Chondrocyte (in vitro differentiated cells): ENCODE data around the gene NOC4L. TPM values are rescaled to one million over a fixed set of nuclear protein-coding genes. Genes with fewer than 3 reads are reported as not detected.
"Not testable (repeated sequence)": the region's sequence is repeated elsewhere in the genome, so short reads cannot be mapped to it uniquely, and the experiment has no call there.

ENCODE experiments used
- DNase-seq: peaks from one replicate; pipeline ENCODE4 v3.0.0; 2021; ENCODE audit warnings: mixed read lengths, low spot score
- H3K27ac Mint-ChIP-seq: one replicate; pipeline ENCODE4 v1.8.0; 2021; ENCODE audit warnings: mild to moderate bottlenecking, moderate library complexity, mixed read lengths; ENCODE audit not compliant: unreplicated experiment
- H3K27me3 Mint-ChIP-seq: 2 replicates; pipeline ENCODE4 v1.8.0; 2021; ENCODE audit warnings: low read depth, mixed read lengths
- H3K36me3 Mint-ChIP-seq: 2 replicates; pipeline ENCODE4 v1.8.0; 2021; ENCODE audit warnings: low read depth, mixed read lengths
- H3K4me1 Mint-ChIP-seq: 2 replicates; pipeline ENCODE4 v1.8.0; 2021; ENCODE audit warnings: low read depth, mild to moderate bottlenecking, mixed read lengths
- H3K4me3 Mint-ChIP-seq: one replicate; pipeline ENCODE4 v1.8.0; 2021; ENCODE audit warnings: mild to moderate bottlenecking, moderate library complexity, mixed read lengths; ENCODE audit not compliant: unreplicated experiment
- H3K9me3 Mint-ChIP-seq: 2 replicates; pipeline ENCODE4 v1.8.0; 2021; ENCODE audit warnings: low read depth, mixed read lengths
- CTCF ChIP-seq: fragments of 200-600 bp; sonication (generic); IDR thresholded peaks from 2 replicates; pipeline ENCODE4 v1.5.0; 2021; ENCODE audit warnings: antibody characterized with exemption, mild to moderate bottlenecking, moderate library complexity
- total RNA-seq: library from RNA; stranded (reverse); gene quantifications from 3 replicates; pipeline ENCODE4 v1.2.1, GENCODE V29; 2021

NOC4L gene
- total RNA-seq, 1 donor from 2014 or later = 16.0 TPM

- H3K27me3 Mint-ChIP-seq = no peaks in the 10 kb centered on the region
Measured at GRCh38 chr12:132133952-132134652, 10.2 kb upstream of the NOC4L start.

GRCh38 chr12:132134653-132135183, 9.5 kb upstream of the NOC4L start:
- H3K9me3 Mint-ChIP-seq, H3K4me1 Mint-ChIP-seq: not testable (repeated sequence)

More at GRCh38 chr12:132133952-132134652, 10.2 kb upstream of the NOC4L start:
- H3K9me3 Mint-ChIP-seq = no peaks in the 10 kb centered on the region
- H3K4me1 Mint-ChIP-seq = no peaks in the 10 kb centered on the region
- TF ChIP-seq CTCF = no peak
- DNase-seq = no peak
- H3K27ac Mint-ChIP-seq = no peak overlapping the region
- H3K4me3 Mint-ChIP-seq = no peak overlapping the region
- peaks cover 14% of the 10 kb centered on the region for H3K36me3 Mint-ChIP-seq

GRCh38 chr12:132136226-132136625, 8.0 kb upstream of the NOC4L start:
- not testable (repeated sequence) for H3K4me3 Mint-ChIP-seq

More at GRCh38 chr12:132134653-132135183, 9.5 kb upstream of the NOC4L start:
- not testable (repeated sequence) for H3K4me3 Mint-ChIP-seq, H3K27me3 Mint-ChIP-seq, H3K27ac Mint-ChIP-seq, DNase-seq
- H3K36me3 Mint-ChIP-seq = peaks cover 13% of the 10 kb centered on the region

GRCh38 chr12:132137483-132138125, 6.7 kb upstream of the NOC4L start:
- peak overlapping the region; percentile 24 for H3K27ac Mint-ChIP-seq
- peak; percentile 64 for DNase-seq
- H3K4me1 Mint-ChIP-seq = peaks cover 3% of the 10 kb centered on the region
- H3K9me3 Mint-ChIP-seq = no peaks in the 10 kb centered on the region
- TF ChIP-seq CTCF = no peak
- no peak overlapping the region for H3K4me3 Mint-ChIP-seq
- peaks cover 10% of the 10 kb centered on the region for H3K36me3 Mint-ChIP-seq
- no peaks in the 10 kb centered on the region for H3K27me3 Mint-ChIP-seq

More at GRCh38 chr12:132136226-132136625, 8.0 kb upstream of the NOC4L start:
- H3K27ac Mint-ChIP-seq, H3K4me1 Mint-ChIP-seq, H3K27me3 Mint-ChIP-seq, H3K9me3 Mint-ChIP-seq, H3K36me3 Mint-ChIP-seq, DNase-seq: not testable (repeated sequence)

GRCh38 chr12:132138941-132139871, 5.1 kb upstream of the NOC4L start:
- H3K4me3 Mint-ChIP-seq = no peak overlapping the region
- peak overlapping the region; percentile 77 for H3K27ac Mint-ChIP-seq

More at GRCh38 chr12:132138941-132139871, 5.1 kb upstream of the NOC4L start:
- Mint-ChIP-seq H3K27me3 (no peaks in the 10 kb centered on the region), H3K9me3 (no peaks in the 10 kb centered on the region), H3K36me3 (peaks cover 10% of the 10 kb centered on the region), H3K4me1 (peaks cover 10% of the 10 kb centered on the region)
- TF ChIP-seq CTCF = no peak
- DNase-seq = peak; percentile 90
